HL-60 (cell line): ENCODE measurements around the gene RAI14.

Experiments
- GABPA ChIP-seq: IDR thresholded peaks from 2 replicates; pipeline ENCODE4 v1.6.1; 2012; ENCODE audit warnings: low read depth
- POLR2AphosphoS5 ChIP-seq: IDR thresholded peaks from 2 replicates; pipeline ENCODE4 v1.6.1; 2012; ENCODE audit warnings: low read depth
- TF ChIP-seq, protein P1 (sequence below): IDR thresholded peaks from one replicate; pipeline ENCODE4 v1.5.1; 2011; ENCODE audit warnings: low read length, control low read depth, inconsistent platforms; ENCODE audit not compliant: insufficient read depth
- TF ChIP-seq, protein P2 (sequence below): IDR thresholded peaks from 2 replicates; pipeline ENCODE4 v1.6.1; 2012; ENCODE audit warnings: low read depth; ENCODE audit not compliant: insufficient replicate concordance

DNA sequence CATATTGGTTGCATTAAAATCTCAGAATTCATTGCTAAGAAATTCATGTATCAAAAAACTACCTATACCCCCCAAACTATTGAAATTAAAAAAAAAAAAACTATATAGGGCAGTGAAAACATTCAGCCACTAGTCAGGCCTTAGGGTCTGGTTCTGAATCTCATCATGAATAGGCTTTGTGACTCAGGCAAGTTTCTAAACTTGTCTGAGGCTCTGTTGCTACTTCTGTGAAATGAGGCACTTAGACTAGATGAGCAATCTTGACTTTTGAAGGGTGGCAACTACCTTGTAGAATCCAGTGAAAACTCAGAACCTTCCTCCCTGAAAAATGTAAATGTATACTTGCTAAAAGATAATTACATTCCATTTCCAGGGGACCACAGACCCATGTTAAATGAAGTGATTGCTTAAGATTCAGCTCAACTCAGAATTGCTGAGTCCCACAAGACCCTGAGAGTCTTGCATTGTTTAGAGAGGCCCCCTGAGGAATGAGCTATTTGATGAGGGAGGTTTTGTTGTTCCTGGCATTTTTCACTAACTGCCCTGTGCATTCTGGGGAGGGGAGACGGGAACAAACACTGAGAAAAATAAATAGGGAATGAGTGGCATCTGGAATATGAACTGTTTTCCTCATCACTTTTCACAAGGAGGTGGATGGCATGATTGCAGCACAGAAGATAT, 29.5 kb downstream of the RAI14 start:
- TF ChIP-seq, protein P1, sequence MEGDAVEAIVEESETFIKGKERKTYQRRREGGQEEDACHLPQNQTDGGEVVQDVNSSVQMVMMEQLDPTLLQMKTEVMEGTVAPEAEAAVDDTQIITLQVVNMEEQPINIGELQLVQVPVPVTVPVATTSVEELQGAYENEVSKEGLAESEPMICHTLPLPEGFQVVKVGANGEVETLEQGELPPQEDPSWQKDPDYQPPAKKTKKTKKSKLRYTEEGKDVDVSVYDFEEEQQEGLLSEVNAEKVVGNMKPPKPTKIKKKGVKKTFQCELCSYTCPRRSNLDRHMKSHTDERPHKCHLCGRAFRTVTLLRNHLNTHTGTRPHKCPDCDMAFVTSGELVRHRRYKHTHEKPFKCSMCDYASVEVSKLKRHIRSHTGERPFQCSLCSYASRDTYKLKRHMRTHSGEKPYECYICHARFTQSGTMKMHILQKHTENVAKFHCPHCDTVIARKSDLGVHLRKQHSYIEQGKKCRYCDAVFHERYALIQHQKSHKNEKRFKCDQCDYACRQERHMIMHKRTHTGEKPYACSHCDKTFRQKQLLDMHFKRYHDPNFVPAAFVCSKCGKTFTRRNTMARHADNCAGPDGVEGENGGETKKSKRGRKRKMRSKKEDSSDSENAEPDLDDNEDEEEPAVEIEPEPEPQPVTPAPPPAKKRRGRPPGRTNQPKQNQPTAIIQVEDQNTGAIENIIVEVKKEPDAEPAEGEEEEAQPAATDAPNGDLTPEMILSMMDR = no peak
- TF ChIP-seq, protein P2, sequence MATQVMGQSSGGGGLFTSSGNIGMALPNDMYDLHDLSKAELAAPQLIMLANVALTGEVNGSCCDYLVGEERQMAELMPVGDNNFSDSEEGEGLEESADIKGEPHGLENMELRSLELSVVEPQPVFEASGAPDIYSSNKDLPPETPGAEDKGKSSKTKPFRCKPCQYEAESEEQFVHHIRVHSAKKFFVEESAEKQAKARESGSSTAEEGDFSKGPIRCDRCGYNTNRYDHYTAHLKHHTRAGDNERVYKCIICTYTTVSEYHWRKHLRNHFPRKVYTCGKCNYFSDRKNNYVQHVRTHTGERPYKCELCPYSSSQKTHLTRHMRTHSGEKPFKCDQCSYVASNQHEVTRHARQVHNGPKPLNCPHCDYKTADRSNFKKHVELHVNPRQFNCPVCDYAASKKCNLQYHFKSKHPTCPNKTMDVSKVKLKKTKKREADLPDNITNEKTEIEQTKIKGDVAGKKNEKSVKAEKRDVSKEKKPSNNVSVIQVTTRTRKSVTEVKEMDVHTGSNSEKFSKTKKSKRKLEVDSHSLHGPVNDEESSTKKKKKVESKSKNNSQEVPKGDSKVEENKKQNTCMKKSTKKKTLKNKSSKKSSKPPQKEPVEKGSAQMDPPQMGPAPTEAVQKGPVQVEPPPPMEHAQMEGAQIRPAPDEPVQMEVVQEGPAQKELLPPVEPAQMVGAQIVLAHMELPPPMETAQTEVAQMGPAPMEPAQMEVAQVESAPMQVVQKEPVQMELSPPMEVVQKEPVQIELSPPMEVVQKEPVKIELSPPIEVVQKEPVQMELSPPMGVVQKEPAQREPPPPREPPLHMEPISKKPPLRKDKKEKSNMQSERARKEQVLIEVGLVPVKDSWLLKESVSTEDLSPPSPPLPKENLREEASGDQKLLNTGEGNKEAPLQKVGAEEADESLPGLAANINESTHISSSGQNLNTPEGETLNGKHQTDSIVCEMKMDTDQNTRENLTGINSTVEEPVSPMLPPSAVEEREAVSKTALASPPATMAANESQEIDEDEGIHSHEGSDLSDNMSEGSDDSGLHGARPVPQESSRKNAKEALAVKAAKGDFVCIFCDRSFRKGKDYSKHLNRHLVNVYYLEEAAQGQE = no peak
- no peak for TF ChIP-seq POLR2AphosphoS5
- no peak for TF ChIP-seq GABPA
